Activated naive CD4-positive, alpha-beta T cell treated with anti-CD3 and anti-CD28 coated beads, Interleukin-2, amount 10 ng/mL, durations not matched to agents 5 hours and 36 hours (primary cell): ENCODE data around the gene PDE9A. TPM values are rescaled to one million over a fixed set of nuclear protein-coding genes. Genes with fewer than 3 reads are reported as not detected.

ENCODE experiments used
- total RNA-seq, 2 experiments: library from RNA; stranded (reverse); gene quantifications; one replicate each; pipeline ENCODE4 v1.2.3, GENCODE V29; 2021

Gene PDE9A
- total RNA-seq = 1 to 10 TPM; 6.4 to 7.4 TPM

DNA sequence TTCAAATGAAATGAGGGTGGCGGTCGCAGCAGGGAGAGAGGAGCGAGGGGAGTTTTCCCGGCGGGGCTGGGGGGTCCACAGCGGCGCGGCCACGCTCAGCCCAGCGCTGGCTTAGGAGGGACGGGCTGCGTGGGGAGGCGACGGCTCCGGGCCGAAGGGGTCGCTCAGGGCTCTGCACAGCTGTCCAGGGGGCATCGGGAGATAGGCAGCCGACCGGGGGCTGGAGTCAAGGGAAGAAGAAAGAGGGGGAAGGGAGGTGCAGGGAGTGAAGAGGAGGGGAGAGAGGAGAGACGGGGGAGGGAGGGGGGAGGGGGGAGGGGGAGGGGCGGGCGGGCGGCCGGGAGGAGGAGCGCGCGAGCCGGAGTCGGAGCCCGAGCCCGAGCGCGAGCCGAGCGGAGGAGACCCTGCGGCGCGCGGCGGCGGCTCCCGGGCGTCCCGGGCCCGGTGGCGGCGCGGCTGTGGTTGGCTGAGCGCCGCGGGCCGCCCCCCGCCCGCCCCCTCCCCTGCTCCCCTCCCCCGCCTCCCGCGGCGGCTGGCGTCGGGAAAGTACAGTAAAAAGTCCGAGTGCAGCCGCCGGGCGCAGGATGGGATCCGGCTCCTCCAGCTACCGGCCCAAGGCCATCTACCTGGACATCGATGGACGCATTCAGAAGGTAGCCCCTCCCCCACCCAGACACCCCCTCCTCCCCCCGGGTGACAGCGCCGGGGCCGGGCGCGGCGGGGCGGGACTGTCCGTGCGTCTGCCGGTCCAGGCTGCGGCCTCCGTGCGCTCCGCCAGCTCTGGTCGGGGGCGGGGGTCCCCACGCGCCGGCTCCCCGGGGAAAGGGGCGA is at the start of gene PDE9A:
PDE9A (plus strand) TSS at position 391 of the 831 bp plus-strand sequence; CDS start at position 585, 194 bp downstream.

Other genes with a start within 250 kb of the PDE9A start
- gene UBASH3A, start 249.7 kb upstream of the PDE9A start, total RNA-seq = 10 to 100 TPM; 71.5 to 72.4 TPM
- gene RSPH1, start 157.4 kb upstream of the PDE9A start, total RNA-seq = not detected
- 10 to 100 TPM; 21.1 to 23.2 TPM for gene SLC37A1, start 139.8 kb upstream of the PDE9A start, total RNA-seq
- 10 to 100 TPM; 23.5 to 23.6 TPM for gene WDR4, start 225.9 kb downstream of the PDE9A start, total RNA-seq
- 10 to 100 TPM; 19.0 to 20.9 TPM for gene NDUFV3, start 239.7 kb downstream of the PDE9A start, total RNA-seq